Measurements from ENCODE around the gene GINS1.
"Not testable (repeated sequence)": the region's sequence is repeated elsewhere in the genome, so short reads cannot be mapped to it uniquely, and the experiment has no call there.

The GINS1 gene

DNA sequence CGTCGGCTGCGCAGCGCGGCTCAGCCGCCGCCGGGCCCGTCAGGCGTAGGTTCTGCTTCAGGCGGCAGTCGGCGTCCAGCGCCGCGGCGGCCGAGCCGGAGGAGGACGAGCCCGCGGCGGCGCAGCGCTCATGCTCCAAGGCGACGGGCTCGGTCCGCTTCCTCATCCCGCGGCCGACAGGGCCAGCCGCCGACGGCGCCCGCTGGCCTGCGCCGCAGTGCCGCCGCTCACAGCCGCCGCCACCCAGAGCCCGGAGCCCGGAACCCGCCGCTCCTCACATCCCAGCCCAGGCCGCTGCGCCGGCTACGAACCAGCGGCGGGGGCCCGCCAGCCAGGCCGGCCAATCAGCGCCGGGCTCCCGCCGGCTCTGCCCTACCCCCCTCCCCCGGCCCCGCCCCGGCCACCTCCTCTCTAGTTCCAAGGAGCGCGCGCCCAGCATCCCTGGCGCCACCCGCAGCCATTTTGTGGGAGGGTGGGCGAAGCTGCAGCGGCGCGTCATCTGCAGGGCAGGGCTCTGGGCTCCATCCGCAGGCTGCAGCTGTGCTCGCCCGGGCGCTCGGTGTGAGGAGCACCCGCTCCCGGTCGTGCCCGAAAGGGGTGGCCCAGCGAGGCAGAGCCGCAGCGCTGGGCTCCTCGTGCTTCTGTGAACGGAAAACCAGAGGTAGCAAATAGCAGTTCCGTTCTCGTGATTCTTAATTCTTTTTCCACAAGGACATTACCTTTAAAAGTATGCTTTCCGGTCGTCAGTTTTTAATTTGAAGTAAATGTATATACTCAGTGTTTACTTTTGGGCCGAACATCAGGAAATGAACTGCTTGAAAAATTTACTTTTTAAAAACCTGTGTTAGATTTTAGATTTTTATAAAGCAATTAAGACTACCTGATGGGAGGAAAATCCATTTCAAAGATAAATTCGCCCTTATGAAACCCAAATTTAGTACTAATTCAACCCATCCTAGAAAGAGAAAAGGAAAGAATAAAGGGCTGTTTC lies 16.6 kb upstream of the GINS1 start, which contains the start of gene ABHD12:
TSS of gene ABHD12 (minus strand) at position 298 of the 991 bp plus-strand sequence. CDS start at position 166, 132 bp downstream.
- peak; percentile 92 to 93 for DNase-seq

DNA sequence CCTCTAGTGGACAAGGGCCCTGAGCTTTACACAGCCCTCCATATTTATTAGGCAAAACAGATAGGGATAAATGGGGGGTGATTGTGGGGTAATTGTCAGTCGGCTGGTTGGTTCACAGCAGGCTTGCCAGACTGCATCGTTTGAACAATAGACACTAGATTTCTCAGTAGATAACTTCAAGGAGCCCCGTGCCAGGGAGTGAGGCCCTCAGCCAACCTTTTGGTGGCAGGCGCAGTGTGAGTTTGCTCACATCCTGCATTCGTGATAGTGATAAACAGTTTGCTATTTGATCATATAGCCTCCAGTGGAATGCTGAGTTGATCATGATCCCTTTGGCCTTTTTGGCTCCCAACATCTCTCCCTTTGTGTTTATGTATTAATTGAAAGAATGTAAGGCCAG lies 13.2 kb upstream of the GINS1 start:
- no peak for DNase-seq

DNA sequence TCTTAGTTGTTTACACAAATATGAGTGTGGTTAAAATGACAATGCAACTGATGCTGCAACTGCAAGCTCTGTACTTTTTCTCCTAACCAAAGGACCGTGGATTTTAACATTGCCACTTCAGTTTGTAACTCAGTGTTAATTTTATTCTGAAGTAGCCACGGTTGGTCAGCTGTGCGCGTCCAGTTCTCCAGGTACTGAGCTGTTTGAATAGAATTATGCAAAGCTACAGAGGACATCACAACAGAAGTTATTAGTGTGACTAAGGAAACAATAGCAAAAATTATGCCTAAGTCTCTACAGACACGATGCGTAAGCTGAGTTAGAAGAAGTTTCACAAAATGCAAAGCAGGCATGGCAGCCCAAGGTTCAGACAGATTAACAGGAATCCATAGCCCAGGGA lies 12.5 kb upstream of the GINS1 start:
- DNase-seq, result no peak

DNA sequence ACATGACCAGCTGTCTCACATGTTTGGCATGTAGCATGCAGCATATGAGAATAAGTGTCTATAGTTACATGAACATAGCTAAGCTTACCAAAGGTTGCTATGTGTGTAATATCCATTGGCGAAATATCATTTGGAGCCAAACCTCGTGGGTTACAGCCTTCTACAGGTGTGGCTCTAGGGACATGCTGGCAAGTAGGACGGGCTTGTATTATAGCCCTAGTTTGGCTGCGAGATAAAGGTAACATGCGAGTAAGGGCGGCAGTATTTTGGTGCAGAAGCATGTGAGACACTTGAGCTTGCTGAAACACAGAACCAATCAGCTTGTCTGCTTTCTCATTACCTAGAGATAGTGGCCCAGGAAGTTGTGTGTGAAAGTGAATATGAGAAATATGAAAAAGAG lies 10.4 kb upstream of the GINS1 start:
- DNase-seq, result no peak

DNA sequence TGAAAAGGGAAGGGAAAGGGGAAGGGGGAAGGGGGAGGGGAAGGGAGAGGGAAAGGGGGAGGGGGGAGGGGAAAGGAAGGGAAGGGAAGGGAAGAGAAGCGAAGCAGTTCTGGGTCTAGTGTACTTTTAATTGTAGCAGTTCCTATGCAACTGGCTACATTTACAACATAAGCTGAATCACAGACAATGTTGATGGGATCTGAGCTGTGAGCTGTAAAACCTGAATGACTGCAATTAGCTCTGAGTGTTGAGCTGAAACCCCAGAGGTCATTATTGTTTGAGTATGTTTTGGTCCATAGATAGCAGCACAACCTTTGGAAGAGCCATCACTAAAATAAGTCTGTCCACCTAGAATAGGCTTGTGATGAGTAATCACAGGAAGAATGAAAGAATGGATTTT lies 9.7 kb upstream of the GINS1 start:
- DNase-seq, result no peak

DNA sequence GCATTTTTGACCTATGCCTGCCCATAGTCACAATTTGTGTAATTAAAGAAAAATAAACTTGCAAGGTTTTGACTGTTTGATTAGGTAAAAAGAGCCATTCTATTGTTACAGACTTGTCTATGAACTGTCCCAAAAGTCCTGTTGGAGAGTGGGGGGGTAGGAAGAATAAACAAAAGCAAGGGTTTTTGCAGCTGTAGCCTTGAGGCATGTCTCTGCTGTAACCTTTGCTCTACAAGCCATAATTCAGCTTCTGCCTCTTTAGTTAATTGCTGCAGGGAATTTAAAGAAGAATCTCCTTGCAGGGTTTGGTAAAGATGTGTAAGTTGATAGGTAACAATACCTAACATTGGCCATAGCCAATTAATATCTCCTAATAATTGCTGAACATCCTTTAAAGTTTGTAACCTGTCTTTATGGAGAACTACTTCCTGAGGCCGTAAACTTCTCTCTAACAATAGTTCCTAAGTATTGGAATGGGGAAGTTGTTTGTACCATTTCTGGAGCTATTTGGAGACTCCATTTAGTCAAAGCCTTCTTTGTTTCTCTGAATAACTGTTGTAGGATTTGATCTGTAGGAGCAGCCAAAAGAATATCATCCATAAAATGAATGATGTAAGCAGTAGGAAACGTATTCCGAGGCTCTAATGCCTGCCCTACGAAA lies 9.0 kb upstream of the GINS1 start:
- DNase-seq, result no peak

DNA sequence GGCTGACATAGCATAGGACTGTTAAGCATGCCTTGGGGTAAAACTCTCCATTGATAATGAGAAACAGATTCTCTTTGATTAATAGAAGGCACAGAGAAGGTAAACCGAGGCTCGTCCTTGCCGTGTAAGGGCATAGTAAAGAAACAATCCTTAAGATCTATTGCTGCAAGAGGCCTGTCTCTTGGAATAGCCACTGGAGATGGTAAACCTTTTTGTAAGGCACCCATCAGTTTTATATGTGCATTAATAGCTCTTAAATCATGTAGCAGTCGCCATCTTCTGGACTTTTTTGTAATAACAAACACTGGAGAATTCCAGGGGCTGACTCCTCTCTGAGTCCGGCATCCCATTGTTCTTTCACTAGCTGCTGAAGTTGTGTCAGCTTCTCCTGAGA lies 8.4 kb upstream of the GINS1 start:
- DNase-seq, result peak in 1 of 2 experiments; percentile 2

DNA sequence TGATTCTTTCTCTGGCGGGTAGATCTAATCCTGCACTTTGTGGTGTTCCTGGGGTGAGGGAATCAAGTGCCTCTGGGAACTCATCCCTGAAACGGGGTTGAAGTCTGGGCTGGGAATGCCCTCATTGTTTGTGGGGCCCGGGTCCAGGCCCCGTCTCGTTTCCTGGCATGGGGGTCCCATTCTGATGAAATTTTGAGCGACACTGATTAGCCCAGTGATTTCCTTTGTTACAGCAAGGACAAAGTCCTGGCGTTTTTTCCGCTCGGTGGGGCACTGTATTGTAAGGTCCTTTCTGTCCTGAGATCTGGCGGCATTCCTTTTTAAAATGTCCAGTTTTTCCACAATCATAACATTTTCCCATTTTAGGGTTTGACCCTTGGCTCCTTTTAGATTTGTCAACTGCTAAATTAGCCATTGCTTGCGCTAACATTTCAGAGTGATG lies 7.2 kb upstream of the GINS1 start:
- DNase-seq, result not testable (repeated sequence)

DNA sequence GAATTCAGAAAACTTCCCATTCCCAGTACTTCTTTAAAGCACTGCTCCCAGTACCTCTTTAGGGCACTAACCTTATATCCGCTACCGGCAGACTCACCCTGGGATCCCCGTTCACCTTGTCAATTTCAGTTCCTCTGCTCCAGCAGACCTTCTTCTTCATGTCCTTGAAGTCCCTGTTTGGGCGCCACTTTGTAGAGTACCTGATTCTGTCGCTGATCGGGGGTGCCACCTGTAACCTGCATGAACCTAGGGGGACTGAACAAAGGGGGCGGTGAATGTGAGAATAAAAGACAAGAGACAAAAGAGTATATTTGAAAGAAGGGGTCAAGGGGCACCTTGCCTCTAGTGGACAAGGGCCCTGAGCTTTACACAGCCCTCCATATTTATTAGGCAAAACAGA lies 4.9 kb upstream of the GINS1 start:
- no peak for DNase-seq

DNA sequence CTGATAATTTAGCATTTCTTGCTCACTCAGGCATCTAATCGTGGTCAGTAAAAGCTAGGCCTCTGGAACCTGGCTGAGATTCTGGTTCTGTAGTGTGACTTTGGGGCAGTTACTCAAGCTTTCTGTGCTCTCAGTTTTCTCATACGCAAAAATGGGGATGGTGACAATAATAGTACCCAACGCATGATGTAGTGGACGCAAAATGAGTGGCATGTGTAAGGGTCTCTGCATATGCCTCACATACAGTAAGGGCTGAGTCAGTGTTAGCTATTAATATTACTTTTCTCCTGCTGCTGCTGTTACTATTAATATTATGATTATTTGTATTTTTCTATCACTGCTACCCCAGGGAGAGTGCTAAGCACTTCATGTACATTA lies 686 bp downstream of the GINS1 start:
- no peak for DNase-seq

DNA sequence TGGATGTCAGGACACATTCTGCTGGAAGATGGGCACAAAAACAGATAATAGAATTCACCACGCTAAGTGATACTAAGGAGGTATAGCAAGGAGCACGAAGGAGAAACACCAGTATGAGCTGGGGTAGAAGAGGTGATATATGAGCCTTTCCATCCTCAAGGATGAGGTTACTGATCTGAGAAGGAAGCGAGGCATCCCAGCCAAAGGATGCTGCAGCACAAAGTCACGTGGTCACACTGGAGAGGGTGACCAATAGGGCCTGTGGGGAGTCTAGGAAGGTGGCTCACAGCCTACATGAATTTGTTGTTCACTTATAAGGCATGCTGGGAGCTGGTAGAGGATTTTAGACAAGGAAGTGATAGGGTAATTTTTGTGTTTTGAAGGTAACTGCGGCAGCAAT lies 1.4 kb downstream of the GINS1 start:
- no peak for DNase-seq

DNA sequence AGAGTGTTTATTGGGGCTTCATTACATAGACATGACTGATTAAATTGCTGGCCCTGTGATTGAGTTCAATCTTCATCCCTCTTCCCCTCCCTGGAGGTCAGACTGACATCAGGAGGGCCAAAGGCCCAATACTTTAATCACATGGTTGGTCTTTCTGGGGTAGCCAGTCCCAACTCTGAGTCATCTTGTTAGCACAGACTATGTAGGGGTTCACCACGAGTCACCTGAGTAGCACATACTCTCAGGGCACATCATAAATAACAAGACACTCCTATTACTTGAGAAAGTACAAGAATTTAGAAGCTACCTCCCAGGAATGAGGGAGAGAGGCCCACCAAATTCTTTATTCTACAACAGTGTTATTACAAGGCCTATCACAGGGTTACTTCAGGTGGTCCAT lies 11.3 kb downstream of the GINS1 start:
- DNase-seq, result no peak

DNA sequence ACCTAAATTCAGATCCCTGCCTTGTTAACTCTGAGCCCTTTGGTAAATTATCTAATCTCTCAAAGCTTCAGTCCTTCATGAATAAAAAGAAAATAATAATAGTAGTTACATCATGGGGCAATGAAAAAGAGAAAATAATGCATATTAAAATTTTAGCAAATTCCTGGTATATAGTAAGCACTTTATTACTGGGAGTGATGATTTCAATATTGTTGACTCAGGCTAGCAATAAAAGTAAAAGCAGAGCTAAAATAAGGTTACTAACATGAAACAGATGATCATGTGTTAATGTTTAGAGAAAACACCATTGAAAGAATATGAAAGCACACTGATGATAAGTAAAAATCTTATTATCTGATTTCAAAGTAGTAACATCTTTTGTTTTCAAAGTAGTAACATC lies 13.6 kb downstream of the GINS1 start:
- DNase-seq, result no peak

DNA sequence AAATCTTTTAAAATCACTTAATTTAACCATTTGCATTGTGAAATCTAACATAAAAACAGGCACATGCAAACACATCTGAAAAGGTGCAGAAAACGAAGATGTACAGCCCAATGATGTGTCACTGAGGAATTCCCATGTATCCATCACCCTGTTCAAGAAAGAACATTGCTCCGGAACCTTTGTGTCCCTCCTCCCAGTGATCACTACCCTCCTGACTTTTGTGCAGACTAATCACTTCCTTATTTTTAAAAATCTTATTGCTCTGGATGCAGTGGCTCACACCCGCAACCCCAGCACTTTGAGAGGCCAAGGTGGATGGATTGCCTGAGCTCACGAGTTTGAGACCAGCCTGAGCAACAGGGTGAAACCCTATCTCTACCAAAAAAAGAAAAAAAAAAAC lies 14.6 kb downstream of the GINS1 start:
- no peak for DNase-seq

DNA sequence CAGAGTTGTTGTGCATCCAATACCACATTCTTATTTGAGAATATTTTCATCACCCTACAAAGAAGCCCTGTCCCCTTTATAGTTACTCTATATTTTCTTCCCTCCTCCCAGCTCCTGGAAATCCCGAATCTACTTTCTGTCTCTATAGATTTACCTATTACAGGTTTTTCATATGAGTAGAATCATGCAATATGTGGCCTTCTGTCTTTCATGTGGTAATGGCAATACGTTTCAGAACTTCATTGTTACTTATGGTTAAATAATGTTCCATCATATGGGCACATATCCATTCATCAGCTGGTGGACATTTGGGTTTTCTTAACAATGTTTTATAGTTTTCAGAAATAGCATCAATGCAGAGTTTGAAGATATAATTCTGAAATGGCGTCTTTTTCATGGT lies 17.1 kb downstream of the GINS1 start:
- DNase-seq, result no peak

DNA sequence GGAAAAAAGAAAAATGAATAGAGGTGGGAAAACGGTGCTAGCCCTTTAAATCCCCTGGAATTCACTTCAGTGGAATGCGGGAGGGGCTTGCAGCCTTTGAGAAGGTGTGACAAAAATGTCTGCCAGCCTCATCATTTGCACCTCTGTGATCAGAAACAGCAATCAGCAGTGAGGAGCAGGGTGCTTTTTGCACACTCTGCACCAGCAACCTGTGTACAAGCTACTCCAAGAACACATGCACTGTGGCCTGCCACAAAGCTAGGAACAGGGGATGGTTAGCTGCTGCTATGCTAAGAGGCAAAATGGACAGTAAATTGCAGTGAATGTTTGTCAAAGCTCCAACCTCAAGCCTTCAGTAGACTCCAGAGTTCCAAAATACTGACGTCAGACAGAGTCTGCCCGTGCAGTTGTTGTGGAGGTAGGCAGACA lies 29.7 kb downstream of the GINS1 start:
- DNase-seq, result no peak

DNA sequence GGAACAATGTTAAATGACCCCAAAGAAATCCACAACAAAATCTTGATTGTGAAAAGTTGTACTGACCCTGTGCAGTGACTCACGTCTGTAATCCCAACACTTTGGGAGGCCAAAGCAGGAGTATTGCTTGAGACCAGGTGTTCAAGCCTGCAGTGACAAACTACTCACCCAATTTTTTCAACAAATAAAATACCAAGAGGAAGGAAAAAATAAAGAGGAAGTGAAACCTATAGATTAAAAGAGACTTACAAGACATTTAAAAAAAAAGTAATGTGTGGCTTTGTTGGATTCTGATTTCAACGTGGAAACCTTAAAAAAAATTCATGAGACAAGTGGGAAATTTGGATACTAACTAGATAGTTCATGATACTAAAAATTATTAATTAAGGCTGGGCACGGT lies 31.9 kb downstream of the GINS1 start:
- no peak for DNase-seq

DNA sequence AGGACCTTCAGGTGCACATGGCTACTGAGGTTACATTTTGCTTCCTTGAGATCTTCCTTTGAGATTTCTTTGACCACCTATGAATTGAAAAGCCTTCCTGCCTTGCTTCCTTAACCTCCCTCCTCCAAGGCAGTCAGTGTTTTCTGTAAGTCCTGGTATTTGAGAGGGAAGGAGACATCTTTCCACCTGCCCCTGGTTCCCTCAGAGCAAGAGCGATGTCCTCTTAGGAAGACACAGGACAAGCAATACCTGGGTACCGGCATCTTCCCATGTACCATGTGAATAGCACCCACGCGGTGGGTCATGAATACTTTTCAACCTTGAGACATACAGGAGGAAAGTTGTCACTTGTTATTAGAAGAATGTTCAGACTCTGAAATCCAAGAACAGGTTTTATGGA lies 37.1 kb downstream of the GINS1 start:
- no peak for DNase-seq

DNA sequence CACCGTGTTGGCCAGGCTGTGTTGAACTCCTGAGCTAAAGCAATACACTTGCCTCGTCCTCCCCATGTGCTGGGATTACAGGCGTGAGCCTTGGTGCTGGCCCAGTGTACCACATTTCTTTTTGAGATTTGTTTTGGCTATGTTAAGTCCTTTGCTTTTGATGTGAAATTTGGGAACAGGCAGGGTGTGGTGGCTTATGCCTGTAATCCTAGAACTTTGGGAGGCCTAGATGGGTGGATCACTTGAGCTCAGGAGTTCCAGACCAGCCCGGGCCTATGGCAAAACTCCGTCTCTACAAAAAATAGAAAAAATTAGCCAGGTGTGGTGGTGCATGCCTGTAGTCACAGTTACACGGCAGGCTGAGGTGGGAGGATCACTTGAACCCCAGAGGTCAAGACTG lies 40.2 kb downstream of the GINS1 start:
- DNase-seq, result no peak

DNA sequence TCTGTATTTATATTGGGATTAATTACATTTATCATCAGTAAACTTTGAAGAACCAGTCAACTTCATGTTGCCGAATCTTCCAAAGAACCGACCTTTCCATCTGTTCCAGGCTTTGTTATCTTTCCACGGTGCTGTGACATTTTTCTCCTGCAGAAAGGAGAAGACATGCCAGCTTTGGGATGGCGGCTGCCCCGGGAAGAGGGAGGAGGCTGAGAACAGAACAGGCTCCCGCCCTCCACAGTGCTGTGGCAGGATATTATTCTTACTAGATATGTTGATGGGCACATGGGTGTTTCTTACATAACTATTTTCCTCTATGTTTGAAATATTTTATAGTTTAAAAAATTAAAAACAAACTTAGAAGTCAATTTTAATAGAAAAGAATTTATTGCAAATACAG lies 44.9 kb downstream of the GINS1 start:
- DNase-seq, result no peak

DNA sequence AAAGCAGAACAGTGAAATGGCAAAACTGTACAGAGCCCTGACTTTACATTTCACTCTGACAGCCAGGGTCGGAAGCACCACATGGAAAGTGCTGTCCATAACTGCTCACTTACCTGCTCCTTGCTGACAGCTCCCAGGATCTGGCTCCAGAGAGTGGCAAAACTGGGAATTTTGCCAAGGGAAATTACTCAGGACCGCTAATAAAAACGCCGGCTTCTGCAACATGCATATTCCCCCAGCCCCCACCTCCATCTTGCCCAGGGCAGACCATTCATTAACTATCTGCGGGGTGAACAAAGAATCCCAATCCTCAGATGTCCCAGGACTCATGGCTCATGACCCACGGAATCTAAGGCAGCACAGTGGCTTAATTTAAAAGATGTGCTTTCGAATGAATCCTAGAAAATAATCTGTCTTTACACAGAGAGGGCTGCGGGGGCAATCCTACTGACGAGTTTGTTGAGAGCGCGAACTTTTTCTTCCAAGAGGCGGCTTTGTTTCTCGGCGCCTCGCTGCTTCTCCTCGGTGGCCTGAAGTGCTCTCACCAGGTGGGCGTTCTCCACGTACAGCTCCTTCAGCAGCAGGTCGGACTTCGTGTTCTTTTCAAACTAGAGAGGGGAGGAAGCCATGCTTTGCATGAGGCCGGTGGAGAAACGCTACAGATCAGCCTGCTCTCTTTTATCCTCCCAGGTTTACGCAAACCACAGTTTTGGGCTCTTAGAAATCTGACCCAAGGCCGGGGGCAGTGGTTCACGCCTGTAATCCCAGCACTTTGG lies 45.8 kb downstream of the GINS1 start:
- no peak for DNase-seq

DNA sequence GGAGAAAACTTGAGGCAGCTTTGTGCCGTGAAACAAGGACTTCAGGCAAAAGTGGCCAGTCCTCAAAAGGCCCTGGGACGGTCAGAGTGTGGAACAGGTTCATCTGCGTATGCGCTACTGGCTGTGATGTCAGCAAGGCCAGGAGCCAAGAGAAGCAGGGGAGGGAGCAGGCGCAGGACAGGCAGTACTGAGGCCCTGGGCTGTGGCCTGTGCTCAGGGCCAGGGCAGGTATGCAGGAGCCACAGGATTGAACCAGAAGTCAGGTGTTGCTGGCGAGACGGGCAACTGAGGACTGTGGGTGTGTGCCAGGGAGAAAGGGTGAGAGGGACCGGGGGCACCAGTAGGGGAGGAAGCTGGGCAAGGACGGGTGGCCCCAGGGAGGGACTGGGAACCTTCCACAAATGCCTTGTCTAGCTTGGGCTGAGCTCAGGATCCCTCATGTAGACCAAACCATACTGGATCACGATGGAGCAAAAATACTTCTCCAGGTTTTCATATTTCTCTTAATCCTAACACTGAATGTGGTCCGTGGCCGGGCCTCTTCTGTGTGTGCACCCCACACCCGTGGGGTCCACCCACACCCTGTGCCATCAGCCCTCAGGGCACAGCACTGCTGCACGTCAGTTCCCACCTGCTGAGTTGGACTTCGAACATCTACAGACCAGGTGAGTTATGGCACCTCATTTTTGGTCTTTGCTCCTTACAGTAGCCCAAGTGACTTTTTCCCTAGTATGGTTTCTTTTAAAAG lies 46.9 kb downstream of the GINS1 start:
- DNase-seq, result no peak
